Fibroblast of skin of scalp (primary cell): ENCODE measurements around the gene ZNF74. TPM values are rescaled to one million over a fixed set of nuclear protein-coding genes. Genes with fewer than 3 reads are reported as not detected.
"Not testable (repeated sequence)": the region's sequence is repeated elsewhere in the genome, so short reads cannot be mapped to it uniquely, and the experiment has no call there.

ENCODE experiments used
- DNase-seq: peaks from one replicate; pipeline ENCODE4 v3.0.0-alpha.2; 2013
- polyA plus RNA-seq, 2 experiments: library from polyadenylated mRNA; unstranded; fragments of 120-200 nt; gene quantifications; one replicate each; pipeline ENCODE4 v1.2.1, GENCODE V29; 2013; ENCODE audit not compliant: insufficient read length in 2 of 2

Gene ZNF74
- polyA plus RNA-seq (2013, experiment 1 of 2; ENCODE audit: insufficient read length): 7.3 TPM
- 6.5 TPM for polyA plus RNA-seq (2013, experiment 2 of 2; ENCODE audit: insufficient read length)

GRCh38 chr22:20393705-20394476 is at the start of gene ZNF74:
ZNF74 (plus strand) TSS chr22:20394151; CDS start chr22:20394629, 478 bp downstream.
- DNase-seq: peak; percentile 93

- DNase-seq: not testable (repeated sequence)
Observed at GRCh38 chr22:20346553-20346952, 47.4 kb upstream of the ZNF74 start.

- DNase-seq: not testable (repeated sequence)
Observed at GRCh38 chr22:20352536-20352935, 41.4 kb upstream of the ZNF74 start.

GRCh38 chr22:20354238-20354975 is 39.5 kb upstream of the ZNF74 start:
- no peak for DNase-seq

GRCh38 chr22:20355939-20356636 is 37.9 kb upstream of the ZNF74 start:
- DNase-seq: not testable (repeated sequence)

GRCh38 chr22:20356906-20357305 is 37.0 kb upstream of the ZNF74 start:
- not testable (repeated sequence) for DNase-seq

GRCh38 chr22:20357967-20358366 is 36.0 kb upstream of the ZNF74 start:
- DNase-seq: not testable (repeated sequence)

GRCh38 chr22:20358503-20359239 is 35.3 kb upstream of the ZNF74 start:
- not testable (repeated sequence) for DNase-seq

GRCh38 chr22:20360261-20360660 is 33.7 kb upstream of the ZNF74 start:
- not testable (repeated sequence) for DNase-seq

GRCh38 chr22:20360866-20361751 is 32.8 kb upstream of the ZNF74 start:
- not testable (repeated sequence) for DNase-seq

- DNase-seq: not testable (repeated sequence)
Observed at GRCh38 chr22:20361752-20362229, 32.2 kb upstream of the ZNF74 start.

- DNase-seq: not testable (repeated sequence)
Observed at GRCh38 chr22:20362403-20362802, 31.5 kb upstream of the ZNF74 start.

- not testable (repeated sequence) for DNase-seq
Observed at GRCh38 chr22:20364335-20365260, 29.4 kb upstream of the ZNF74 start.

GRCh38 chr22:20366841-20367240 is 27.1 kb upstream of the ZNF74 start:
- not testable (repeated sequence) for DNase-seq

- not testable (repeated sequence) for DNase-seq
Observed at GRCh38 chr22:20368875-20369274, 25.1 kb upstream of the ZNF74 start.

GRCh38 chr22:20371687-20372086 is 22.3 kb upstream of the ZNF74 start:
- not testable (repeated sequence) for DNase-seq

GRCh38 chr22:20372406-20372854 is 21.5 kb upstream of the ZNF74 start:
- DNase-seq: not testable (repeated sequence)

- not testable (repeated sequence) for DNase-seq
Observed at GRCh38 chr22:20373195-20373706, 20.7 kb upstream of the ZNF74 start.

- not testable (repeated sequence) for DNase-seq
Observed at GRCh38 chr22:20374130-20374529, 19.8 kb upstream of the ZNF74 start.
